T-helper 1 cell treated with Interleukin-12 subunit alpha and Interleukin-12 subunit beta and Interleukin-4 antibody, amounts not matched to agents 30 ng/mL and 1 ng/mL, for 36 hours (primary cell): ENCODE results near the gene RBM34. TPM values are rescaled to one million over a fixed set of nuclear protein-coding genes. Genes with fewer than 3 reads are reported as not detected.
"Not testable (repeated sequence)": the region's sequence is repeated elsewhere in the genome, so short reads cannot be mapped to it uniquely, and the experiment has no call there.

Experiments used
- intact Hi-C: fragments of 100-400 bp; cut with micrococcal nuclease; formaldehyde crosslinking; loops from one replicate; pipeline ENCODE4 v1.15.1; 2024
- total RNA-seq: library from RNA; stranded (reverse); gene quantifications from 2 replicates; pipeline ENCODE4 v1.2.3, GENCODE V29; 2022

RBM34 gene
- total RNA-seq, result 105 and 108 TPM in 2 replicates

GRCh38 chr1:235160957-235161684, at the start of gene RBM34:
Gene RBM34, minus strand, starts transcription at chr1:235161250. Its CDS starts 24 bp downstream, at chr1:235161226.
- intact Hi-C loops, result loop anchor here (1.0 to 5.0 kb wide), 13 partner anchors 33 to 788 kb away; partner anchors contain the start of genes ARID4B, COA6, GGPS1 and IRF2BP2

GRCh38 chr1:235207209-235207565, 46.1 kb upstream of the RBM34 start:
- intact Hi-C loops, result loop anchor here (1.0 to 5.0 kb wide), 5 partner anchors 8 to 295 kb away; partner anchors contain the start of genes B3GALNT2, RBM34 and TOMM20

GRCh38 chr1:235206533-235207208, 45.6 kb upstream of the RBM34 start:
- intact Hi-C loops, result loop anchor here (1.0 to 5.0 kb wide), 5 partner anchors 9 to 296 kb away; partner anchors contain the start of genes B3GALNT2, RBM34 and TOMM20

- intact Hi-C loops, result loop anchor here (5.0 kb wide), 2 partner anchors 43 to 297 kb away; partner anchors contain the start of genes B3GALNT2 and RBM34
Measured at GRCh38 chr1:235205687-235206086, 44.6 kb upstream of the RBM34 start.

GRCh38 chr1:235203428-235203827, 42.4 kb upstream of the RBM34 start:
- intact Hi-C loops, result no loop called here

DNA sequence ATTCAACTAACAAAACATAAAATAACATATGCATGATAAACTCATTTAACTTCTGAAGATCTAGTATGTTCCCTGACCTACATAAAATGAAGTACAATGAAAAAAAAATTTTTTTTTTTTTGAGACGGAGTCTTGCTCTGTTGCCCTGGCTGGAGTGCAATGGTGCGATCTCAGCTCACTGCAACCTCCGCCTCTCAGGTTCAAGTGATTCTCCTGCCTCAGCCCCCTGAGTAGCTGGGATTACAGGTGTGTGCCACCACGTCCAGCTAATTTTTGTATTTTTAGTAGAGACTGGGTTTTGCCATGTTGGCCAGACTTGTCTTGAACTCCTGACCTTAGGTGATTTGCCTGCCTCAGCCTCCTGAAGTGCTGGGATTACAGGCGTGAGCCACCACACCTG, 41.4 kb upstream of the RBM34 start:
- intact Hi-C loops, result not testable (repeated sequence)

- intact Hi-C loops, result no loop called here
Measured at GRCh38 chr1:235199441-235199840, 38.4 kb upstream of the RBM34 start.

DNA sequence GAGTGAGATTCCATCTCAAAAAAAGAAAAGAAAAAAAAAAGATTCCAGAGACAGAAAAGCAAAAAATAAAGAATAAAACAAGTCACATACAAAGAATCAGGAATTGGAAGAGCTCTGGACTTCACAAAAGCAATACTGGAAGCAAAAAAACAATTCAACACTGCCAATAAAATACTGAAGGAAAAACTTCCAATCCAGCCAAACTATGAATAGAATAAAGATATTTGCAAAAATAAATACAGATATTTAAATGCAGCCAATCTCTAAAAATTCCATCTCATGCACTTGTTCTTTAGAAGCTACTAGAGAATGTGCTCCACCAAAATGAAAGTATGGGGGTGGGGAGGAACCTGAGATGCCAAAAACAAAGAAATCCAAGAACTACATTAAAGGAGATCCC, 29.4 kb upstream of the RBM34 start:
- intact Hi-C loops, result no loop called here

DNA sequence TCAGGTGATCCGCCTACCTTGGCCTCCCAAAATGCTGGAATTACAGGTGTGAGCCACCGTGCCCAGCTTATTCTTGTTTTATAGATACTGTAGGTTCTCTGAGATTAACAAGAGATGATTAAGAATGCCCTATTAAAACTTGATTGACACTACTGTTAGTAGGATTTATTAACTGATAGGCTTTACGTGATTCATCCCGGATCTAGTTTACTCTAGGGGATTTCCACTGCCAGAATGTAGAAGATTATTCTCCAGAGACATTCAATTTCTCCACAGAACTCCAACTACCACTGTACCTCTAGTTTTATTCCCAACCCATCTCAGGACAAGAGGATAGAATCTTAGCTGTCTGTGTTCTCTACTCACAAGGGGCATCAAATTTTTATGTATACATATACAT, 26.3 kb upstream of the RBM34 start:
- intact Hi-C loops, result no loop called here

DNA sequence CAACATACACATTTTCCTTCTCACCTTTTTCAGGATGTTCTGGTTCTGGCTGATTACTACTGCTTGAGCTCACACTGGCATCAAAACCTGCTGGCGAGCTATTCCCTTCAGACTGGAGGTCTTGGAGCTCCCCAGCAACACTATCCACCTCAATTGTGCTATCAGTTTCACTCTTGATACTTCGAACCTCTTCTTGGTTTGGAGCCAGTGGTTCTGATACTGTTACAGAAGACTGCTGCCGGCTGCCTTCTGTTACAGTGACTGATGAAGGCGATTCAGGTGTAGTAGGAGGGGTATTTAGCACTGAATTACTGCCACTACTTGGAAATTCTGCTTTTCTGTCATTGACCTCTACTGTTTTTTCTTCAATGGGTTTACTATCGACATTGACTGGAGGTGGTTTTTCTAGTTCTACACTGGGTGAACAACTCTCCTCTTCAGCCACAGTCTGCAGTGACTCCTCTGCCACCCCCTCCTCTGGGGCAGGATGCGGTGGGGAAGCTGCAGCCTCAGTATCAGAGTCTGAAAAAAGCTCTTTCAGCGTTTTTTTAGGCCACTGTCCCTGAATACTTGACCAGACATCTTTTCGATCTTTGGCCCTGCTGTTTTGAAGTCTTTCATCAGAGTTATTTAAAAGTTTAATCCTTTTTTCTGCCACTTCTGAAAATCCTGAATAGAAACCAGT, 20.7 kb upstream of the RBM34 start:
- intact Hi-C loops, result loop anchor here (5.0 kb wide), 1 partner anchor 236 kb away; no protein-coding TSS in a partner anchor

GRCh38 chr1:235180916-235181460, 19.9 kb upstream of the RBM34 start:
- intact Hi-C loops, result loop anchor here (5.0 kb wide), 1 partner anchor 236 kb away; no protein-coding TSS in a partner anchor

DNA sequence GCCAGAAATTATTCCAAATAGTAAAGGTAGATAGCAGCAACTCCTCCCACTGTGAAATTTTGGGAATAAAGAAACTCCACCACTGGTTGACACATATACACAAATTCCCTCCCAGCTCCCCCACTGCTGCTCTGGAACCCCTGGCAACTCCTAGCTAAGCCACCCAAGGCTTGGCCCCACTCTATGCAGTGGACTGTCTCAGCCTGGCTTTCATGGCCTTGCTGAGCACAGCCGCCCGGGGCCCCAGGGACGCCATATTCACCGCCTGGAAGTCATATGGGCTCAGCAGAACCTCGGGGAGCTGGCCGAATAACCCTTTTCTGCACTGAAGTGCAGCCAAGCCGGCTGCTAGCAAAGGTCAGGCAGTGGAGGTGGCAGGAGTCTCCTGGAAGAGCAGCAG, 15.4 kb upstream of the RBM34 start:
- intact Hi-C loops, result no loop called here

DNA sequence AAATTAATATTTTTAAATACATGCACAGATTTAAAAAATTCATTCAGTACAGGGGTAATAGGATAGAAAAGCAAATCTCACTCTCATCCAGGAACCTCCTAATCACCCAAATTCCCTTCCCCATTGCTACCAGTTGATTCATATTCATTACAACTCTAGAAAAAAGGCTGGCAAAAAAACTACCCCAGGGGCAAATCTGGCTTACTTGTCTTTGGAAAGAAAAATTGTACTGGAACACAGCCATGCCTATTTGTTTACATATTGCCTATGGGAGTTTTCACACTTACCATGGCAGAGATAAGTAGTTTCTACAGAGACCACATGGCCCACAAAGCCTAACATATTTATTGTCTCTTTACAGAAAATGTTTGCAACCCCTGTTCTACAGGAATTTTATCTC, 8.9 kb upstream of the RBM34 start:
- intact Hi-C loops, result no loop called here

GRCh38 chr1:235168375-235168774, 7.3 kb upstream of the RBM34 start:
- intact Hi-C loops, result no loop called here

- intact Hi-C loops, result loop anchor here (1.0 to 5.0 kb wide), 12 partner anchors 34 to 789 kb away; partner anchors contain the start of genes ARID4B, COA6, GGPS1 and IRF2BP2
Measured at GRCh38 chr1:235161685-235162327, 756 bp upstream of the RBM34 start.

GRCh38 chr1:235160383-235160956, 580 bp downstream of the RBM34 start:
- intact Hi-C loops, result loop anchor here (1.0 to 5.0 kb wide), 5 partner anchors 47 to 674 kb away; partner anchors contain the start of gene IRF2BP2

DNA sequence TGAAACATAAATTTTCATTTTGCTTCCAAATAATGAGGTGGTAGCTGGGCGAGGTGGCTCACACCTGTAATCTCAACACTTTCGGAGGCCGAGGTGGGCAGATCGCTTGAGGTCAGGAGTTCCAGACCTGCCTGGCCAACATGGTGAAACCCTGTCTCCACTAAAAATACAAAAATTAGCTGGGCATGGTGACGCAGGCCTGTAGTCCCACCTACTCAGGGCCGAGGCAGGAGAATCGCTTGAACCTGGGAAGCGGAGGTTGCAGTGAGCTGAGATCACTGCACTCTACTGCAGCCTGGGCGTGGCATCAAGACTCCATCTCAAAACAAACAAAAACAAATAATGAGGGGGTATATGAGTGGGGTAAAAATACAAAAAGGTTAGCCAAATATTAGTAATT, 1.1 kb downstream of the RBM34 start:
- intact Hi-C loops, result loop anchor here (1.0 to 5.0 kb wide), 5 partner anchors 47 to 673 kb away; partner anchors contain the start of gene IRF2BP2

DNA sequence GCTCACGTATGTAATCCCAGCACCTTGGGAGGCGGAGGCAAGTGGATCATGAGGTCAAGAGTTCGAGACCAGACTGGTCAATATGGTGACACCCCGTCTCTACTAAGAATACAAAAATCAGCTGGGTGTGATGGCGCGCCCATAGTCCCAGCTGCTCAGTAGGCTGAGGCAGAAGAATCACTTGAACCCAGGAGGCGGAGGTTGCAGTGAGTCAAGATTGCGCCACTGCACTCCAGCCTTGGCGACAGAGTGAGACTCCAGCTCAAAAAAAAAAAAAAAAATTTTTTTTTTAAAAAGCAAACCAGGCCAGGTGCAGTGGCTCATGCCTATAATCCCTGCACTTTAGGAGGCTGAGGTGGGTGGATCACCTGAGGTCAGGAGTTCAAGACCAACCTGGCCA, 1.8 kb downstream of the RBM34 start:
- intact Hi-C loops, result not testable (repeated sequence)

DNA sequence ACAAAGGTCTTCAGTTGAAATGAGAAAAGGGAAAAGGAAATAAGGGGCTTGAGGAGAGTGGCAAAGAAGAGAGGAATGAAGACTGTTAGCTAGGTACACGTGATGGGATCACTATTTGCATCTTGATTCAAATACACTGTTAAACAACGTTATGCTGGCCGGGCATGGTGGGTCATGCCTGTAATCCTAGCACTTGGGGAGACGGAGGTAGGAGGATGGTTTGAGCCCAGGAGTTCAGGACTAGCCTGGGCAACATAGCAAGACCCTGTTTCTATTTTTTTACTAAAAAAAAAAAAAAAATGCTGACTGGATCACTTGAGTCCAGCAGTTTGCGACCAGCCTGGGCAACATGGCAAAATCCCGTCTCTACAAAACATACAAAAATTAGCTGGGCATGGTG, 2.4 kb downstream of the RBM34 start:
- intact Hi-C loops, result no loop called here

- intact Hi-C loops, result no loop called here
Measured at GRCh38 chr1:235157150-235157549, 3.9 kb downstream of the RBM34 start.
